ENCODE measurements around the gene ODC1.

GRCh38 chr2:10397297-10397875, 50.7 kb downstream of the ODC1 start:
- TF ChIP-seq YY1 (IDR thresholded peaks at IDR 0.05; ENCODE audit: low read depth) (no peak), FOXM1 (IDR thresholded peaks at IDR 0.05; ENCODE audit: borderline replicate concordance, low read depth) (no peak), NFIC (IDR thresholded peaks at IDR 0.05) (no peak), MAX (IDR thresholded peaks at IDR 0.05) (no peak), ZBTB7A (IDR thresholded peaks at IDR 0.05; ENCODE audit: low read depth) (no peak), RAD21 (IDR thresholded peaks at IDR 0.05; ENCODE audit: low read depth) (no peak), USF1 (IDR thresholded peaks at IDR 0.05) (no peak), CREB1 (IDR thresholded peaks at IDR 0.05; ENCODE audit: low read depth) (no peak), TCF12 (IDR thresholded peaks at IDR 0.05; ENCODE audit: low read depth) (no peak), TEAD4 (IDR thresholded peaks at IDR 0.05) (no peak), CEBPB (IDR thresholded peaks at IDR 0.05) (no peak), TAF1 (IDR thresholded peaks at IDR 0.05; ENCODE audit: low read depth) (no peak), EGR1 (IDR thresholded peaks at IDR 0.05) (no peak)

Measured in Ishikawa (cell line).